Stimulated activated CD8-positive, alpha-beta memory T cell treated with anti-CD3 and anti-CD28 coated beads, Interleukin-7, amount 100 ng/mL, for 4 hours (primary cell): ENCODE measurements around the gene REPS2.

Experiments used
- DNase-seq, 2 donors: peaks; one replicate each; pipeline ENCODE4 v3.0.0-alpha.2; 2020; ENCODE audit warnings: low read depth in 2 of 2

Gene REPS2

DNA sequence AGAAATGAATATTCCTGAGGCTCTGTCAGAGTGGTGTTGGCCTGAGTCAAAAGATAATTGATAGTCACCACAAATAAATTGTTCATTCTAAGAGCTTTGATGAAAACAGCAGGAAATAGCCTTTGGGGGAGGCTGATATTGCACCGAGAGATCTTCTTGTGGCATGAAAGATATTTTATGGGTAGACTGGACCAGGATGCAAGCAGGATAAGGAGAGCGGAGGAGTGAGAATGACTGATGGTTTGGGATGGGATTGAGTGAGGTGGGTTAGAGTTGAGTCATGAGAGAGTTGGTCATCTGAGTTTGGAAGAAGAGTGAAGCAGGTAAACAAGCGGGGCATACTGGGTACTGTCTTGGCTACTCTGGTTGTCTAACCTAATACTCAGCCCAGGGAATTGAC is 88.7 kb downstream of the REPS2 start:
- no peak for DNase-seq

- DNase-seq: no peak
Observed at GRCh38 chrX:17036171-17036961, 89.9 kb downstream of the REPS2 start.

DNA sequence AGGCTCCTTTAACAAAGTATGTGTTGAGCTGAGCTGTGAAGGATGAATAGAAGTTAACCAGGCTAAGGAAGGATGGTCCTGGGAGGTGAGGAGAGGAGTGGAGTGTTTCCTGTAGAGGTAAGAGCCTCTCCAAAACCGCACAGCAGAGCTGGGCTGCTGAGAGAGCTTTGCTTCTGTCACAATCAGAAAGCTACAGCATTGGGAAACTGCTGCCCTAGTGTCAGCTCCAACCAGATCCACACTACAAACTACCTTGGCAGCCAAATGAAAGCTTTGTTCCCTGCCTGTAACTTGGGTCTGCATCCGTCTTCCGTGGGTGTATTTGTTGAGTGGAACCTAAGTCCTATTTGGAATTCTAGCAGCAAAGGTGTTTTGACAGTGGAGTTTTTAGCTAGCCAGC is 91.8 kb downstream of the REPS2 start:
- DNase-seq: no peak

GRCh38 chrX:17038681-17039161 is 92.3 kb downstream of the REPS2 start:
- DNase-seq: no peak

- no peak for DNase-seq
Observed at GRCh38 chrX:17039826-17040225, 93.4 kb downstream of the REPS2 start.

GRCh38 chrX:17040711-17041110 is 94.3 kb downstream of the REPS2 start:
- no peak for DNase-seq

DNA sequence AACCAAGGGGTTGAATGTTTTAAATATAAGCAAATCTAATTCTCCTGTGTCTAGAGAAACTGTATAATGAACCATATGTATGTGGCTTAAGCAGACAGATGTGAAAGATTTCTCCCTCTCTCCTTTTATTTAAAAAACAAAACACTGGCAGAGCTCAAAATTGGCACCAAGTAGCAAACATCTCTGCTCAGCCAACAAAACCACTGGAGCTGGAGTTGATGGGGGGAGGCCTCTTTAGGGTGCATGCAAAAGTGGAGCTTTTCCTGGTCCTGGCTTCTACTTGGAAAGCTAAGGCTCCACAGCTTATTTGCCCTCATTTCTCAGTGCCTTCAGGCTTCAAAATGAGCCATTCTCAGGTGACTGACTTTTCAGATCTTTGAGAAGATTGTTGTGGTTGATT is 95.6 kb downstream of the REPS2 start:
- no peak for DNase-seq

DNA sequence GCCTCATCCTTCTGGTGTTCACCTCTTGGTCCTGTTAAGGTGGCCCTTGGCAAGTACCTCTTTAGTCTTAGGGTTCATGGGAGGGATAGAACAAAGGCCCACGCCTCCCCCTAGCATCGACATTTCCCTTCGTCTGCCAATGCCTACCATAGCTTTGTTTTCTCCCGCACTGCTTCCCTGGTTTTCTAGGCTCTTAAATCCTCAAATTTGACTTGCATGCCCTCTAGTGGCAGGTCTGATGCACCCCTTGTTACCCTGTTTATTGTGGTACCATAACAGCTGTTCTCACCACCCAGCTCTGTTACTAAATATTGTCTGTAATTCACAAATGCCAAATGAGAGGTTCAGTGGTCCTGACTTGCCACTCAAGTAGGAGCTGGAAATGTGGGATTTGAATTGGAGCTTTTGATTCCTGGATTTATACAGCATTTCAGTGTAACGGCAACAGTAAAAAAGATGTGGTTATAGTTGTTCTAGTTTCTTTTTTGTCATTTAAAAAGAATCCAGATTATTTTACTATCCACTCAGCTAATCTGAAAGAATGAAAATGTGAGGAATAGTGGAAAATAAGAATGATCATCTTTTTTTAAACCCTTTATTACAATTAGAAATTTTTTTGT is 100.1 kb downstream of the REPS2 start:
- peak; percentile 0 to 11 for DNase-seq

GRCh38 chrX:17047224-17047623 is 100.8 kb downstream of the REPS2 start:
- DNase-seq: no peak

DNA sequence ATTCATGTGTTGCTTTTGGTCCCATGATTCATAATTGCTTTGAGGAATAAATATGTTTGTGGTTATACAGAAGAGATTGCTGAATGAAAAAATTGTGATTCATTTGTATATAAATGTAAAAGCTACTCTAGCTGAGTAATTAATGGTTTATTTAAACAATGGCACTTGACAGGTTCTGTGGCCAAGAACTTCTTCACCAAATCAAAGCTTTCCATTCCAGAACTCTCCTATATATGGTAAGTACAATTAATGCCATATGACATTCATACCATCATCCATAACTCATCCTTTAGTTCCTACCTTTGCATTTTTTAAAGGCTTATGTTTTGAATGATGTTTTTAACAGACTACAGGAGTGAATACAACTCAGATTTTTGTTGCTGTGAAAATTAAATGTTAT is 105.8 kb downstream of the REPS2 start:
- no peak for DNase-seq

- no peak for DNase-seq
Observed at GRCh38 chrX:17052793-17053192, 106.3 kb downstream of the REPS2 start.

GRCh38 chrX:17053502-17053901 is 107.0 kb downstream of the REPS2 start:
- DNase-seq: no peak

DNA sequence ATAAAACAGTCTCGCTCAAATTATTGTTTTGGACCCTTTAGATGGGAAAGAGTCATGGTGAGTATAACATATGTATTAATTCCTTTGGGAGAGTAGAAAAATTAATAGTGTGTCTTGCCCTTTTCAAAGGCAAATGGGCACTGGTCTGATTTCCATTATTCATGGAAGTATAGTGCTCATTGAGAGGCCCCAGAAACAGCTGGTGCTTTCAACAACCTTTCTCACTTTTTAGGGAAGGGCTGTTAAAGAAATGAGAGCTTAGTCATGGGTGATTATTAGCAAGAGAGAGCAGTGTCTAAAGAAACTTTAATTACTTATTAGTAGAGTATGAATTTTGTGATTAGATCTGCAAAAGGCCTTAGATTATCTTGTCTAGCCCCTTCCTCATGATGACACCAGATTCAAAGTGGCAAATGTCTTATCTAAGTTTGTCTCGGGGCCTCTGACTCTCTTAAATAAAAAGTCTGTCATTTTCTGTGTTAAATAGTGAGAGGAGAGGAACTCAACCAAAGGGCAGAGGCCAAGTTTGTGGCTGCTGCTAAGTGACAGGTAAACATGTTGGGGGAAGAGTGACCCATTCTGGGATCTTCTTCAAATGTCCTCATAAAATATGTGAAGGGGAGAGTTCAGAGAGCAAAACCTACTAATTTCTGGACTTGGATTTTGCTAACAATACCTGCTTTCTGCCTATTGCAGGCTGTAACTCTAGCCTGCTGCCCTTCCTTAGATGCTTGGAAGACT is 110.6 kb downstream of the REPS2 start:
- no peak for DNase-seq

GRCh38 chrX:17062065-17062464 is 115.6 kb downstream of the REPS2 start:
- DNase-seq: no peak

- DNase-seq: no peak
Observed at GRCh38 chrX:17065100-17065499, 118.6 kb downstream of the REPS2 start.

GRCh38 chrX:17067534-17067933 is 121.1 kb downstream of the REPS2 start:
- DNase-seq: no peak

DNA sequence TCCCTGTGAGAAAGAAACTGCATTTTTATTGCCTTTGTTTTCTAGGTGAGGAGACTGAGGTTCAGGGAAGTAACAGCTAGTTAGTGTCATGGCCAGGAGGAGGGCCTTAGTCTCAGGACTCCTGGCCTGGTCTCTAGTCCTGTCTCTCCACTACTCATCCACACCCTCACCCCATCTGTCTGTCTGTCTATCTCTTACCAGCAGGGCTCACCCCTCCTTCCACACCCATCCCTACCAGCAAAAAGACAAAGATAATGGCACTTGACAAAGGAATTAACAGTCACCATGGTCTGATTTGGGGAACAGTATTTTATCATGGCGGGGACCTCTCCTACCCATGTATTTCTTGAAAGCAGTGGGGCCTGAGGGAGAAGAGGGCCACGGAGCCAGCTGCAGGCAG is 125.8 kb downstream of the REPS2 start:
- no peak for DNase-seq

DNA sequence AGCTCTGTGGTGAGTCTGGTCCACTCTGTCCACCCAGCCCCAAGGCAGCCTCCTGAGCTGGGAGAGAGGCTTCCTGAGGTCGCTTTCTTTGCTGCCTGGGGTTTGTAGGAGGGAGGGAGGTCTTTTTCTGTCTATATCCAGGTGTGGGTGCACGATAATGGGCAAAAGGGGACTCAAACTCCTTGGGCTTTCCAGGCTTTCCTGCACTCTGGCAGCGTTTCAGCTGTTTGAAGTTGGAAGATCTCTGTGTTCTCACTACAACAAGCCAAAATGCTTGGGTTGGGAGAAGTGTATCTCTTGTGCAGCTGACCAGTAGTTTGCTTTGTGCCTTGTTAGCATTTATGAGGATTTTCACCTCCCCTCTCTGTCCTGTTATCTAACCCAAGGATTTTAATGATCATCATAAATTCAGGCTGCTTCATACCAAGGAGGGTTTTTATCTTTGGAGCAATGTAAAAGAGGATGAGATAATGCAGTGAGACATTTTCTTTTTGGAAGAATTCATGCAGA is 126.3 kb downstream of the REPS2 start:
- DNase-seq: no peak

DNA sequence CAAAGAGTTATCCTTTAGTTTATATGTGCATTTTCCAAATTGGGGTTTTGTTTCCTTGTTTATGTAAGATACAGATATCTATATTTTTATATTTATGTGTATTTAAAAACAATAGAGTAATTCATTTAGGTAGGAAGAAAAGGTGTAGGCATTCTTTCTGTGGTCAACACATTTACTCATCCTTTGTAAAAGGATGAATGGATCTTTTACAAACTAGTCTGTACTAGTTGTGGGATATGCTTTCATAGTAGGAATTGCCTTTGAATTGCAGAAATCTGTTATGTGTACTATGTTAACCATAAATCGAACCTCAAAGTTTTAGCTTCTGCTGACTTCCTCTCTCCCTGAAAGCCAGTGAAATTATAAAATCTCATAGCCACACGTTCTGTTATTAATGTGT is 128.5 kb downstream of the REPS2 start:
- no peak for DNase-seq

GRCh38 chrX:17077361-17077760 is 130.9 kb downstream of the REPS2 start:
- DNase-seq: no peak

- no peak for DNase-seq
Observed at GRCh38 chrX:17078031-17078720, 131.7 kb downstream of the REPS2 start.

- DNase-seq: no peak
Observed at GRCh38 chrX:17081511-17081910, 135.1 kb downstream of the REPS2 start.
